Gastrocnemius medialis (tissue), 4 donors: ENCODE data around the gene DMAC2. TPM values are rescaled to one million over a fixed set of nuclear protein-coding genes. Genes with fewer than 3 reads are reported as not detected.

Experiments
- ATAC-seq, 2 donors: fragments of 150-250 bp; one replicate each; pipeline ENCODE4 v1.9.1; 2016
- DNase-seq, 2 donors: peaks; one replicate each; pipeline ENCODE4 v3.0.0-alpha.2; 2019
- H3K27ac ChIP-seq, 4 donors: fragments of 200-600 bp; sonication (generic); 1 replicate in 1 of 4; 2 replicates in 3 of 4; pipeline ENCODE4 v1.5.1; 2016 to 2018; ENCODE audit warnings: mild to moderate bottlenecking in 2 of 4, moderate library complexity in 1 of 4
- H3K27me3 ChIP-seq, 3 donors: fragments of 200-600 bp; sonication (generic) in 2 of 3; 1 replicate in 1 of 3; 2 replicates in 2 of 3; pipeline versions ENCODE4 v1.5.1 to v1.6.0; 2016 to 2019; ENCODE audit warnings: mild to moderate bottlenecking in 1 of 3, moderate library complexity in 1 of 3
- H3K36me3 ChIP-seq, 2 donors: fragments of 200-600 bp; sonication (generic) in 1 of 2; one replicate each; pipeline ENCODE4 v1.5.1; 2017 to 2018
- H3K4me1 ChIP-seq, 2 donors: fragments of 200-600 bp; sonication (generic) in 1 of 2; one replicate each; pipeline ENCODE4 v1.5.1; 2016 to 2017; ENCODE audit warnings: mild to moderate bottlenecking in 2 of 2
- H3K4me3 ChIP-seq, 4 donors: fragments of 200-600 bp; sonication (generic) in 3 of 4; 1 replicate in 1 of 4; 2 replicates in 3 of 4; pipeline ENCODE4 v1.5.1; 2016 to 2019; ENCODE audit warnings: mild to moderate bottlenecking in 2 of 4
- H3K9me3 ChIP-seq, 3 donors: fragments of 200-600 bp; sonication (generic) in 2 of 3; 1 replicate in 1 of 3; 2 replicates in 2 of 3; pipeline ENCODE4 v1.5.1; 2016 to 2019
- CTCF ChIP-seq, 5 experiments: fragments of 450-650 bp in 3 of 5; fragments of 200-600 bp in 2 of 5; sonication (generic) in 2 of 5; IDR thresholded peaks in 4 of 5; conservative IDR thresholded peaks in 1 of 5; 1 replicate in 4 of 5; 2 replicates in 1 of 5; pipeline ENCODE4 v1.5.1; 2016 to 2019; ENCODE audit warnings: antibody characterized with exemption in 5 of 5, mild to moderate bottlenecking in 3 of 5, moderate library complexity in 3 of 5
- POLR2A ChIP-seq, 2 donors: fragments of 450-650 bp; IDR thresholded peaks; one replicate each; pipeline ENCODE4 v1.6.1; 2017; ENCODE audit warnings: antibody characterized with exemption in 2 of 2, mild to moderate bottlenecking in 2 of 2, moderate library complexity in 2 of 2
- in situ Hi-C, 4 donors: fragments of 200-750 bp; cut with MboI; loops; one replicate each; pipeline versions ENCODE4 v1.15.0 to v1.8.0; 2017; ENCODE audit warnings: low sequenced_read_pairs in 4 of 4
- intact Hi-C: fragments of 100-400 bp; cut with DNase I; formaldehyde crosslinking; loops from one replicate; pipeline ENCODE4 v1.15.1; 2023; ENCODE audit warnings: low total_unique reads
- total RNA-seq, 4 donors: library from RNA; depleted of rRNA; stranded (reverse); fragments of >200 nt; gene quantifications; one replicate each; pipeline versions ENCODE4 v1.1.0 to v1.2.3, GENCODE V29; 2016

The DMAC2 gene
- total RNA-seq, 4 donors from 2014 or later: 41.0 to 61.0 (median 49.8) TPM

- DNase-seq (no peak), ATAC-seq (no peak)
- peaks cover 0 to 59% of the 10 kb centered on the region in 2 donors for H3K36me3 ChIP-seq
- in situ Hi-C loops: no loop called here
- TF ChIP-seq CTCF (IDR thresholded peaks at IDR 0.05 in 4 of 5, conservative IDR thresholded peaks at IDR 0.05 in 1 of 5) (no peak), POLR2A (IDR thresholded peaks at IDR 0.05) (no peak)
- H3K4me1 ChIP-seq: peaks cover 8 to 19% of the 10 kb centered on the region in 2 donors
- H3K27ac ChIP-seq: no peak overlapping the region
- intact Hi-C loops: no loop called here
- H3K4me3 ChIP-seq: no peak overlapping the region
- no peaks in the 10 kb centered on the region for H3K27me3 ChIP-seq
- no peaks in the 10 kb centered on the region for H3K9me3 ChIP-seq
Measured at GRCh38 chr19:41425174-41426115, 14.3 kb downstream of the DMAC2 start.

DNA sequence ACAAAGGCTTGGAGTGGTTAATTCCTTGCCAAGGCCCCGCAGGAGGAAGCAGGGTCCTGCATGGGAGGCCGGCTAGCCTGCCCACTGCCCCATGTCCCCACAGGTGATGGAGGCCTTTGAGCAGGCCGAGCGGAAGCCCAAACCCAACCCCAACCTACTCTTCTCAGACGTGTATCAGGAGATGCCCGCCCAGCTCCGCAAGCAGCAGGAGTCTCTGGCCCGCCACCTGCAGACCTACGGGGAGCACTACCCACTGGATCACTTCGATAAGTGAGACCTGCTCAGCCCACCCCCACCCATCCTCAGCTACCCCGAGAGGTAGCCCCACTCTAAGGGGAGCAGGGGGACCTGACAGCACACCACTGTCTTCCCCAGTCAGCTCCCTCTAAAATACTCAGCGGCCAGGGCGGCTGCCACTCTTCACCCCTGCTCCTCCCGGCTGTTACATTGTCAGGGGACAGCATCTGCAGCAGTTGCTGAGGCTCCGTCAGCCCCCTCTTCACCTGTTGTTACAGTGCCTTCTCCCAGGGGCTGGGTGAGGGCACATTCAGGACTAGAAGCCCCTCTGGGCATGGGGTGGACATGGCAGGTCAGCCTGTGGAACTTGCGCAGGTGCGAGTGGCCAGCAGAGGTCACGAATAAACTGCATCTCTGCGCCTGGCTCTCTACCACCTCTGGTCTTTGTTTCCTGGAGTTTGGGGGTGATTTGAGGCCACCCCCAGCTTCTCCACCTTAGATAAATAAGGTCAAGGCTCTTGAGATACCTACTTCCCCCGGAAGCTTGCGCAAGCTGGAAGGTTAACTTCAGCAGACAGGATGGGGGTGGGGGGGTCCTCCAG is 15.2 kb downstream of the DMAC2 start:
- no peak for TF ChIP-seq CTCF (IDR thresholded peaks at IDR 0.05 in 4 of 5, conservative IDR thresholded peaks at IDR 0.05 in 1 of 5)
- no peak for TF ChIP-seq POLR2A (IDR thresholded peaks at IDR 0.05)
- Histone ChIP-seq H3K9me3 (no peaks in the 10 kb centered on the region), H3K4me1 (peaks cover 8 to 19% of the 10 kb centered on the region in 2 donors), H3K27me3 (no peaks in the 10 kb centered on the region), H3K36me3 (peaks cover 0 to 68% of the 10 kb centered on the region in 2 donors), H3K27ac (no peak overlapping the region), H3K4me3 (no peak overlapping the region)
- intact Hi-C loops (no loop called here), in situ Hi-C loops (no loop called here)
- ATAC-seq (no peak), DNase-seq (no peak)

- intact Hi-C loops (no loop called here), in situ Hi-C loops (no loop called here)
- no peak for ATAC-seq
- Histone ChIP-seq H3K9me3 (no peaks in the 10 kb centered on the region), H3K27me3 (no peaks in the 10 kb centered on the region), H3K4me1 (peaks cover 8 to 13% of the 10 kb centered on the region in 2 donors), H3K36me3 (peaks cover 0 to 84% of the 10 kb centered on the region in 2 donors), H3K4me3 (no peak overlapping the region), H3K27ac (no peak overlapping the region)
- DNase-seq: no peak
- TF ChIP-seq POLR2A (IDR thresholded peaks at IDR 0.05) (no peak), CTCF (IDR thresholded peaks at IDR 0.05 in 4 of 5, conservative IDR thresholded peaks at IDR 0.05 in 1 of 5) (no peak)
Measured at GRCh38 chr19:41422955-41423354, 16.8 kb downstream of the DMAC2 start.

GRCh38 chr19:41422456-41422855 is 17.3 kb downstream of the DMAC2 start:
- Histone ChIP-seq H3K4me1 (peaks cover 3 to 10% of the 10 kb centered on the region in 2 donors), H3K9me3 (no peaks in the 10 kb centered on the region), H3K36me3 (peaks cover 0 to 85% of the 10 kb centered on the region in 2 donors), H3K27me3 (no peaks in the 10 kb centered on the region), H3K4me3 (no peak overlapping the region), H3K27ac (no peak overlapping the region)
- ATAC-seq (no peak), DNase-seq (no peak)
- in situ Hi-C loops: no loop called here
- intact Hi-C loops: no loop called here
- TF ChIP-seq POLR2A (IDR thresholded peaks at IDR 0.05): no peak
- TF ChIP-seq CTCF (IDR thresholded peaks at IDR 0.05 in 4 of 5, conservative IDR thresholded peaks at IDR 0.05 in 1 of 5): no peak
